Measurements from ENCODE around the gene RHEB. TPM values are rescaled to one million over a fixed set of nuclear protein-coding genes. Genes with fewer than 3 reads are reported as not detected.

RHEB gene
- total and polyA plus RNA-seq, 2 of the 4 experiments (the other 2 are of a cell fraction) = 19.7 to 67.2 TPM

DNA sequence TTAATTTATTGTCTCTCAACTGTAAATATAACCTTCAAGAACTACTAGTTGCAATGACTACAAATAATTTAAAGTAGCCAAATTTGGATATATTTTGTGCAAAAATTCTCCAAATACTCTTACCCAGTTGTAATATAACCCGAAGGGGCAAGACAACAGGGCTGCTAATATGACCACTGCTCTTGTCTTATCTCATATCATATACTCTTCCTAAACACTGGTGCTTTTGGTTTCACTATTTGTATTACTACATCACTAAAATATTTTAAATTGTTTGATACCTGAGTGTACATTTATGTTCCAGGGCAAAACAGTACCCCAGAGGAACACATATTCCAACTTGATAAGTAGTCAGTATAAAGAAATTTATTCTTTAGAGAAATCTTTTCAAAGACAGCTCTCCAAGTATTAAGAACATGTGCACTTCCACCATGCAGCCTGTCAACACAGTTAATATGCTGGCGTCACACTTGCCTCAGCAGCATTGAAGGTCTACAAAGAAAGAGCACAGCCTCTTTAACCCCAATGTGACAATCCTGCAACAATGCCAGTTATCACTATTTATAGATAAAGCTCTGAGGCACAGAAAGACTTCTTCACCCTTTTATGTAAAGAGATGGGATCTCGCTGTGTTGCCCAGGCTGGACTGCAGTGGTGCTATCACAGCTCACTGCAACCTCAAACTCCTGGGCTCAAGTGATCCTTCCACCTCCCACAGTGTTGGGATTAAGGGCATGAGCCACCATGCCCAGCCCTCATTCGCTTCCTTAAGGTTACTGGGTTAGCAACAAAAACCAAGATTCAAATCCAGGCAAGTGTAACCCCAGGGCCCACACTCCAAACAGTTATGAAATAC is 37.8 kb downstream of the RHEB start (continued):
- TF ChIP-seq CHD1 (IDR thresholded peaks at IDR 0.05; ENCODE audit: low read depth, low read length) (no peak), MAZ (IDR thresholded peaks at IDR 0.05; ENCODE audit: borderline replicate concordance, low read depth, low read length) (no peak), POLR2A (IDR thresholded peaks at IDR 0.05; ENCODE audit: low read depth, low read length) (no peak), BHLHE40 (IDR thresholded peaks at IDR 0.05; ENCODE audit: low read depth, low read length) (no peak)

- Histone ChIP-seq H2BK15ac (ENCODE audit: low read depth, low read length) (no peak overlapping the region), H2BK5ac (ENCODE audit: low read depth, low read length, poor library complexity, severe bottlenecking) (no peak overlapping the region), H2AK9ac (replicated peaks; ENCODE audit: low read depth, low read length, poor library complexity) (no peak overlapping the region), H4K5ac (ENCODE audit: low read depth, low read length) (no peak overlapping the region), H2BK20ac (ENCODE audit: low read depth, low read length) (no peak overlapping the region), H3K9me3 (ENCODE audit: control insufficient read depth, insufficient read depth, low read length) (no peaks in the 10 kb centered on the region), H3K14ac (replicated peaks; ENCODE audit: low read depth, low read length) (no peak overlapping the region), H3K79me1 (ENCODE audit: low read depth in 1 of 2, low read length in 2 of 2) (peaks cover 48 to 54% of the 10 kb centered on the region in 2 experiments), H4K20me1 (ENCODE audit: insufficient read depth, low read length) (peaks cover 26% of the 10 kb centered on the region), H3K9ac (ENCODE audit: low read depth, low read length) (no peak overlapping the region), H3K4ac (ENCODE audit: low read depth, low read length) (no peak overlapping the region), H4K91ac (ENCODE audit: insufficient read depth, low read depth, low read length) (no peak overlapping the region), H3K36me3 (ENCODE audit: control insufficient read depth, insufficient read depth, low read length) (peaks cover 17% of the 10 kb centered on the region), H2AK5ac (ENCODE audit: low read depth, low read length) (no peak overlapping the region), H2BK120ac (ENCODE audit: low read depth, low read length) (no peak overlapping the region), H3K18ac (ENCODE audit: low read depth, low read length) (no peak overlapping the region), H3K27me3 (ENCODE audit: control insufficient read depth, insufficient read depth, low read length) (no peaks in the 10 kb centered on the region), H2AFZ (replicated peaks; ENCODE audit: low read length, poor library complexity) (no peak overlapping the region), H3K23ac (ENCODE audit: low read depth, low read length) (no peak overlapping the region), H3K4me3 (ENCODE audit: insufficient read depth, low read depth, low read length) (no peak overlapping the region), H4K8ac (ENCODE audit: low read depth in 2 of 2, low read length in 2 of 2) (no peak overlapping the region), H3K27ac (ENCODE audit: insufficient read depth, low read length) (no peak overlapping the region), H3K4me2 (ENCODE audit: low read depth, low read length) (no peak overlapping the region), H3K56ac (ENCODE audit: extremely low read depth, insufficient read depth, low read length) (no peak overlapping the region), H3K4me1 (ENCODE audit: control insufficient read depth, insufficient read depth, low read length) (peaks cover 9% of the 10 kb centered on the region), H3K9me1 (ENCODE audit: insufficient read depth, low read length) (peaks cover 13% of the 10 kb centered on the region)
- WGBS, 2 experiments (ENCODE audit: extremely low coverage in 2 of 2, insufficient read length in 1 of 2) = no CpG with 5 or more reads among the region's 7 CpGs
- DNase-seq = no peak
- in situ Hi-C loops (cut with MboI; ENCODE audit: low sequenced_read_pairs) (no loop called here), intact Hi-C loops (cut with micrococcal nuclease) (no loop called here), dilution Hi-C loops (cut with HindIII; ENCODE audit: low sequenced_read_pairs, unreplicated experiment) (no loop called here)
- ChIA-PET POLR2A (ENCODE audit: unreplicated experiment) (no interaction called here), CTCF (no interaction called here)
- TF ChIP-seq CEBPB (IDR thresholded peaks at IDR 0.05; ENCODE audit: low read depth, low read length) (peak; percentile 95), SMC3 (IDR thresholded peaks at IDR 0.05; ENCODE audit: low read depth, low read length) (no peak)
- BruUV-seq (replicated peaks) = no TSS peak
- no peak for ATAC-seq (ENCODE audit: low read depth)
Observed at GRCh38 chr7:151477867-151478266, 41.8 kb downstream of the RHEB start.
